H1 (cell line): ENCODE data around the gene OR13J1. TPM values are rescaled to one million over a fixed set of nuclear protein-coding genes. Genes with fewer than 3 reads are reported as not detected.

Source experiments
- CTCF ChIA-PET: fragments of 300-600 bp; sonication (Branson Sonifier 250); formaldehyde crosslinking; loops from one replicate; lab custom pipeline; 2021; ENCODE audit not compliant: partially characterized antibody; lab: Charles Lee
- POLR2A ChIA-PET: fragments of 300-600 bp; sonication (Branson Sonifier 250); formaldehyde crosslinking; loops from one replicate; lab custom pipeline; 2021; ENCODE audit warnings: inconsistent platforms; ENCODE audit not compliant: partially characterized antibody; lab: Charles Lee
- DNase-seq, 2 experiments: peaks; one replicate each; pipeline versions ENCODE4 v3.0.0 to v3.0.0-alpha.2; 2010 to 2022; ENCODE audit warnings: low spot score in 2 of 2, low read depth in 1 of 2, mixed read lengths in 1 of 2
- FAIRE-seq: peaks from 2 replicates; lab custom pipeline; 2011; peaks lifted over from hg19 to GRCh38; lab: Jason Lieb, UNC
- H2AFZ ChIP-seq: 2 replicates; pipeline ENCODE4 v1.8.1; 2012; ENCODE audit warnings: low read length, inconsistent platforms
- H2AK5ac ChIP-seq: 2 replicates; pipeline ENCODE4 v1.6.1; 2013; ENCODE audit warnings: low read depth, low read length
- H2BK120ac ChIP-seq: replicated peaks from 2 replicates; pipeline ENCODE3; 2013; ENCODE audit warnings: low read depth, low read length, inconsistent platforms
- H2BK12ac ChIP-seq: 2 replicates; pipeline ENCODE4 v1.6.1; 2013; ENCODE audit warnings: low read depth, low read length
- H2BK15ac ChIP-seq: 2 replicates; pipeline ENCODE4 v1.6.1; 2013; ENCODE audit warnings: low read length
- H2BK20ac ChIP-seq: 2 replicates; pipeline ENCODE4 v1.6.1; 2013; ENCODE audit warnings: low read length
- H2BK5ac ChIP-seq: 2 replicates; pipeline ENCODE4 v1.6.1; 2013; ENCODE audit warnings: low read depth, low read length
- H3K14ac ChIP-seq: 2 replicates; pipeline ENCODE4 v1.6.1; 2013; ENCODE audit warnings: inconsistent platforms; ENCODE audit not compliant: insufficient read length
- H3K18ac ChIP-seq: 2 replicates; pipeline ENCODE4 v1.6.1; 2013; ENCODE audit warnings: low read length; ENCODE audit errors: extremely low read depth
- H3K23ac ChIP-seq: 2 replicates; pipeline ENCODE4 v1.6.1; 2013; ENCODE audit warnings: inconsistent platforms; ENCODE audit not compliant: insufficient read length
- H3K23me2 ChIP-seq: 2 replicates; pipeline ENCODE4 v1.6.1; 2013; ENCODE audit warnings: low read depth, low read length
- H3K27ac ChIP-seq: 2 replicates; pipeline ENCODE4 v1.6.1; 2011; ENCODE audit warnings: low read depth, low read length, inconsistent platforms
- H3K27me3 ChIP-seq, 4 experiments: replicated peaks in 1 of 4; 1 replicate in 1 of 4; 2 replicates in 3 of 4; pipeline versions ENCODE4 v1.6.1 to v1.8.1; 2011 to 2013; ENCODE audit warnings: low read length in 3 of 4, mild to moderate bottlenecking in 3 of 4, inconsistent platforms in 2 of 4, mixed read lengths in 2 of 4, moderate library complexity in 1 of 4; ENCODE audit not compliant: control insufficient read depth in 3 of 4, insufficient read depth in 3 of 4; ENCODE audit errors: extremely low read depth in 1 of 4
- H3K36me3 ChIP-seq, 4 experiments: 2 replicates each; pipeline versions ENCODE4 v1.6.1 to v1.8.1; 2011 to 2013; ENCODE audit warnings: mild to moderate bottlenecking in 4 of 4, low read length in 3 of 4, moderate library complexity in 2 of 4, control low read depth in 1 of 4, inconsistent platforms in 1 of 4; ENCODE audit not compliant: insufficient read depth in 4 of 4, control insufficient read depth in 2 of 4
- H3K4ac ChIP-seq: replicated peaks from 2 replicates; pipeline ENCODE3; 2013; ENCODE audit warnings: low read length, low read depth, mixed read lengths, inconsistent platforms; ENCODE audit not compliant: insufficient read length
- H3K4me1 ChIP-seq, 4 experiments: replicated peaks in 1 of 4; 1 replicate in 1 of 4; 2 replicates in 3 of 4; pipeline versions ENCODE4 v1.6.1 to v1.8.1; 2011 to 2013; ENCODE audit warnings: low read length in 3 of 4, inconsistent platforms in 2 of 4, mixed read lengths in 1 of 4; ENCODE audit not compliant: insufficient read depth in 4 of 4, control insufficient read depth in 3 of 4
- H3K4me2 ChIP-seq, 2 experiments: 2 replicates each; pipeline versions ENCODE4 v1.6.1 to v1.8.1; 2011 to 2013; ENCODE audit warnings: low read depth in 2 of 2, low read length in 2 of 2, control low read depth in 1 of 2, inconsistent platforms in 1 of 2, mild to moderate bottlenecking in 1 of 2; ENCODE audit not compliant: insufficient read depth in 1 of 2
- H3K4me3 ChIP-seq, 4 experiments: fragments of 200-600, 300-600 bp in 1 of 4; sonication (generic), shearing (Covaris generic), sonication (Bioruptor Twin) in 1 of 4; 2 replicates each; pipeline versions ENCODE4 v1.5.1 to v1.8.1; 2011 to 2016; ENCODE audit warnings: low read length in 4 of 4, low read depth in 3 of 4, control low read depth in 2 of 4, inconsistent platforms in 2 of 4, mild to moderate bottlenecking in 2 of 4, mixed read lengths in 1 of 4, moderate library complexity in 1 of 4; ENCODE audit not compliant: insufficient read depth in 2 of 4; ENCODE audit errors: extremely low read depth in 1 of 4
- H3K56ac ChIP-seq: replicated peaks from 2 replicates; pipeline ENCODE3; 2013; ENCODE audit warnings: low read depth, mild to moderate bottlenecking, mixed read lengths, low read length, inconsistent platforms; ENCODE audit not compliant: insufficient read length
- H3K79me1 ChIP-seq: 2 replicates; pipeline ENCODE4 v1.6.1; 2013; ENCODE audit warnings: low read depth, low read length, control low read depth
- H3K79me2 ChIP-seq, 2 experiments: 2 replicates each; pipeline versions ENCODE4 v1.6.1 to v1.8.1; 2012 to 2013; ENCODE audit warnings: low read length in 2 of 2, mild to moderate bottlenecking in 2 of 2, inconsistent platforms in 1 of 2; ENCODE audit not compliant: insufficient read depth in 2 of 2, control insufficient read depth in 1 of 2
- H3K9ac ChIP-seq, 4 experiments: replicated peaks in 1 of 4; 1 replicate in 1 of 4; 2 replicates in 3 of 4; pipeline versions ENCODE4 v1.6.1 to v1.8.1; 2011 to 2013; ENCODE audit warnings: low read depth in 3 of 4, low read length in 3 of 4, control low read depth in 2 of 4, mild to moderate bottlenecking in 2 of 4, moderate library complexity in 2 of 4, inconsistent platforms in 1 of 4; ENCODE audit errors: extremely low read depth in 1 of 4
- H3K9me3 ChIP-seq, 2 experiments: 2 replicates each; pipeline versions ENCODE4 v1.6.1 to v1.8.1; 2012 to 2013; ENCODE audit warnings: mild to moderate bottlenecking in 2 of 2, moderate library complexity in 2 of 2, control low read depth in 1 of 2, inconsistent platforms in 1 of 2, low read depth in 1 of 2, low read length in 1 of 2, mixed read lengths in 1 of 2; ENCODE audit not compliant: insufficient read depth in 2 of 2
- H4K20me1 ChIP-seq, 2 experiments: replicated peaks in 1 of 2; 2 replicates each; pipeline versions ENCODE3 to v1.8.1; 2011 to 2013; ENCODE audit warnings: inconsistent platforms in 2 of 2, low read length in 2 of 2, mild to moderate bottlenecking in 1 of 2; ENCODE audit not compliant: insufficient read depth in 2 of 2, control insufficient read depth in 1 of 2
- H4K5ac ChIP-seq: 2 replicates; pipeline ENCODE4 v1.6.1; 2013; ENCODE audit warnings: low read length, low read depth, mixed read lengths, inconsistent platforms; ENCODE audit not compliant: insufficient read length
- H4K8ac ChIP-seq: 2 replicates; pipeline ENCODE4 v1.8.0; 2013; ENCODE audit warnings: mild to moderate bottlenecking, moderate library complexity, low read length, inconsistent platforms; ENCODE audit not compliant: insufficient read depth; ENCODE audit errors: extremely low read depth
- H4K91ac ChIP-seq: replicated peaks from 2 replicates; pipeline ENCODE3; 2013; ENCODE audit warnings: low read length, mixed read lengths, inconsistent platforms; ENCODE audit not compliant: insufficient read length
- HDAC2 ChIP-seq, 2 experiments: fragments of 300-600 bp in 1 of 2; sonication (generic) in 1 of 2; IDR thresholded peaks; 2 replicates each; pipeline ENCODE4 v1.6.1; 2011 to 2012; ENCODE audit warnings: low read depth in 2 of 2, low read length in 2 of 2, mild to moderate bottlenecking in 2 of 2, moderate library complexity in 2 of 2, borderline replicate concordance in 1 of 2, inconsistent platforms in 1 of 2
- JUND ChIP-seq: IDR thresholded peaks from 2 replicates; pipeline ENCODE4 v1.6.1; 2011; ENCODE audit warnings: mild to moderate bottlenecking, improper control_type of control experiment, low read length
- POLR2A ChIP-seq, 2 experiments: IDR thresholded peaks; 1 replicate in 1 of 2; 2 replicates in 1 of 2; pipeline ENCODE4 v1.6.1; 2011; ENCODE audit warnings: low read depth in 2 of 2, low read length in 2 of 2, mild to moderate bottlenecking in 2 of 2; ENCODE audit errors: control extremely low read depth in 1 of 2
- SP2 ChIP-seq: IDR thresholded peaks from 2 replicates; pipeline ENCODE4 v1.6.1; 2012; ENCODE audit warnings: mild to moderate bottlenecking, low read length, inconsistent platforms
- SRF ChIP-seq: IDR thresholded peaks from 2 replicates; pipeline ENCODE4 v1.6.1; 2011; ENCODE audit warnings: mild to moderate bottlenecking, low read depth, low read length, moderate library complexity
- WGBS, 2 experiments: shearing (Covaris generic) in 1 of 2; methylation state at CpG; one replicate each; pipeline versions ENCODE4 v1.1.6 to v1.1.7; 2013 to 2015; ENCODE audit warnings: low lambda C conversion rate in 2 of 2, mixed read lengths in 2 of 2, inconsistent platforms in 1 of 2, low coverage in 1 of 2, missing lambda C conversion rate in 1 of 2; ENCODE audit not compliant: insufficient replicate concordance in 2 of 2, insufficient coverage in 1 of 2, insufficient read length in 1 of 2; ENCODE audit errors: extremely low coverage in 1 of 2, missing lambda C conversion rate in 1 of 2; 5-methylcytosine and 5-hydroxymethylcytosine counted together
- polyA plus RNA-seq, 7 experiments: library from polyadenylated mRNA; depleted of rRNA in 3 of 7; stranded (reverse) in 5 of 7; unstranded in 2 of 7; fragments of >200 nt in 5 of 7; fragments of 200-250 nt in 2 of 7; gene quantifications; 1 replicate in 5 of 7; 2 replicates in 1 of 7; 4 replicates in 1 of 7; pipeline versions ENCODE4 v1.2.1 to v1.2.3, GENCODE V29; 2011 to 2013; ENCODE audit warnings: missing spikeins in 2 of 7, mixed read lengths in 2 of 7
- total RNA-seq: library from RNA; stranded (reverse); fragmentation: NEBNext Ultra II Directional; extraction: Animal tissue kit (Norgen Biotek cat#: 25700); gene quantifications from 2 replicates; pipeline ENCODE4 v1.2.1, GENCODE V29; 2021
- TF ChIP-seq, protein P1 (sequence below), 3 experiments: IDR thresholded peaks; 1 replicate in 2 of 3; 2 replicates in 1 of 3; pipeline versions ENCODE4 v1.5.1 to v1.6.1; 2011; ENCODE audit warnings: low read length in 3 of 3, mild to moderate bottlenecking in 3 of 3, inconsistent platforms in 2 of 3, low read depth in 1 of 3, moderate library complexity in 1 of 3; ENCODE audit not compliant: insufficient read depth in 1 of 3; ENCODE audit errors: control extremely low read depth in 1 of 3
- TF ChIP-seq, protein P2 (sequence below): IDR thresholded peaks from 2 replicates; pipeline ENCODE4 v1.6.1; 2011; ENCODE audit warnings: low read depth, mild to moderate bottlenecking, low read length; ENCODE audit not compliant: insufficient read depth

The OR13J1 gene
- total and polyA plus RNA-seq, 2 of the 8 experiments (the other 6 are each of a cell fraction or from before 2014, with no cell fraction given), result not detected

DNA sequence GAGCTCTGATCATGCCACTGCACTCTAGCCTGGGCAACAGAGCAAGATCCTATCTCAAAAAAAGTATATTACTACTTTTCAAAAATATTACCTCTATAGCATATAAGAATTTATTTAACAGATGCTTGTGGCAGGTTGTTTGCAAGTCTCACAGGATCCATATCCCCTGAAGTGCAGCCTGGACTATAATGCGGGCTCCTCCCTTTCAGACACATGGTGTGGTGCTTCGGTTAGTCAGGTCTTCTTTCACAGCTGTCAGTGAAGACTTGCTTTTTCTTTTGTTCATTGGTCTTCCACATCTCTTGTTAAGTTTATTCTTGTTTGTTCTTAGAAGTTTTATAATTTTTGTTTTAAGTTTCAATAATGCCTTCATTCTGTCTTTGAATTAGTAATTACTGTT lies 26.4 kb upstream of the OR13J1 start:
- no peak overlapping the region for H3K9ac ChIP-seq
- H4K8ac ChIP-seq, result no peak overlapping the region
- H3K79me1 ChIP-seq, result no peaks in the 10 kb centered on the region
- no peaks in the 10 kb centered on the region for H4K20me1 ChIP-seq
- H2BK20ac ChIP-seq, result no peak overlapping the region
- no peak overlapping the region for H4K5ac ChIP-seq
- no peak overlapping the region for H3K27ac ChIP-seq
- CTCF ChIA-PET, result interaction anchor here (2.0 to 4.4 kb wide), 2 partner anchors 14 to 15 kb away, joined by 11 to 20 read pairs; no protein-coding TSS in a partner anchor
- H2AK5ac ChIP-seq, result no peak overlapping the region
- 83% methylated on average over 2 of the region's 2 CpGs; no CpG with 5 or more reads in 1 of the 2 experiments for WGBS, 2 experiments
- H2BK120ac ChIP-seq, result no peak overlapping the region
- POLR2A ChIA-PET, result no interaction called here
- H2BK5ac ChIP-seq, result no peak overlapping the region
- no peak overlapping the region for H3K23ac ChIP-seq
- no peaks in the 10 kb centered on the region for H3K23me2 ChIP-seq
- no peaks in the 10 kb centered on the region for H3K4me1 ChIP-seq
- no peak overlapping the region for H3K4me2 ChIP-seq
- no peak overlapping the region for H2BK12ac ChIP-seq
- TF ChIP-seq POLR2A (IDR thresholded peaks at IDR 0.05; ENCODE audit: control extremely low read depth in 1 of 2, low read depth in 2 of 2, low read length in 2 of 2), result no peak
- TF ChIP-seq, protein P1, sequence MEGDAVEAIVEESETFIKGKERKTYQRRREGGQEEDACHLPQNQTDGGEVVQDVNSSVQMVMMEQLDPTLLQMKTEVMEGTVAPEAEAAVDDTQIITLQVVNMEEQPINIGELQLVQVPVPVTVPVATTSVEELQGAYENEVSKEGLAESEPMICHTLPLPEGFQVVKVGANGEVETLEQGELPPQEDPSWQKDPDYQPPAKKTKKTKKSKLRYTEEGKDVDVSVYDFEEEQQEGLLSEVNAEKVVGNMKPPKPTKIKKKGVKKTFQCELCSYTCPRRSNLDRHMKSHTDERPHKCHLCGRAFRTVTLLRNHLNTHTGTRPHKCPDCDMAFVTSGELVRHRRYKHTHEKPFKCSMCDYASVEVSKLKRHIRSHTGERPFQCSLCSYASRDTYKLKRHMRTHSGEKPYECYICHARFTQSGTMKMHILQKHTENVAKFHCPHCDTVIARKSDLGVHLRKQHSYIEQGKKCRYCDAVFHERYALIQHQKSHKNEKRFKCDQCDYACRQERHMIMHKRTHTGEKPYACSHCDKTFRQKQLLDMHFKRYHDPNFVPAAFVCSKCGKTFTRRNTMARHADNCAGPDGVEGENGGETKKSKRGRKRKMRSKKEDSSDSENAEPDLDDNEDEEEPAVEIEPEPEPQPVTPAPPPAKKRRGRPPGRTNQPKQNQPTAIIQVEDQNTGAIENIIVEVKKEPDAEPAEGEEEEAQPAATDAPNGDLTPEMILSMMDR (IDR thresholded peaks at IDR 0.05; ENCODE audit: control extremely low read depth in 1 of 3, insufficient read depth in 1 of 3, low read depth in 1 of 3, low read length in 3 of 3), result no peak
- TF ChIP-seq JUND, result no peak
- no peak for TF ChIP-seq SP2
- TF ChIP-seq SRF, result no peak
- TF ChIP-seq HDAC2 (IDR thresholded peaks at IDR 0.05; ENCODE audit: borderline replicate concordance in 1 of 2, low read depth in 2 of 2, low read length in 2 of 2), result no peak
- TF ChIP-seq, protein P2, sequence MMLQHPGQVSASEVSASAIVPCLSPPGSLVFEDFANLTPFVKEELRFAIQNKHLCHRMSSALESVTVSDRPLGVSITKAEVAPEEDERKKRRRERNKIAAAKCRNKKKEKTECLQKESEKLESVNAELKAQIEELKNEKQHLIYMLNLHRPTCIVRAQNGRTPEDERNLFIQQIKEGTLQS, result no peak
- H2BK15ac ChIP-seq, result no peak overlapping the region
- DNase-seq, result no peak
- FAIRE-seq, result no peak
- H3K18ac ChIP-seq, result no peak overlapping the region
- no peaks in the 10 kb centered on the region for H3K27me3 ChIP-seq
- H3K56ac ChIP-seq, result no peak overlapping the region
- H3K36me3 ChIP-seq, result no peaks in the 10 kb centered on the region
- no peak overlapping the region for H3K4ac ChIP-seq
- H3K9me3 ChIP-seq, result no peaks in the 10 kb centered on the region
- no peak overlapping the region for H3K14ac ChIP-seq
- H3K79me2 ChIP-seq, result no peaks in the 10 kb centered on the region
- no peak overlapping the region for H4K91ac ChIP-seq
- H2AFZ ChIP-seq, result no peak overlapping the region
- no peak overlapping the region for H3K4me3 ChIP-seq
